Measurements from ENCODE around the gene KIF25. TPM values are rescaled to one million over a fixed set of nuclear protein-coding genes. Genes with fewer than 3 reads are reported as not detected.

The KIF25 gene
- total and polyA plus RNA-seq, 7 donors, result 0.50 to 0.54 TPM; not detected in 5

- TF ChIP-seq EP300 (IDR thresholded peaks at IDR 0.05), result no peak
- no peak for TF ChIP-seq POLR2A (IDR thresholded peaks at IDR 0.05)
- no peak for TF ChIP-seq CTCF (IDR thresholded peaks at IDR 0.05)
- TF ChIP-seq POLR2AphosphoS5 (IDR thresholded peaks at IDR 0.05), result no peak
- Histone ChIP-seq H3K27ac (peak overlapping the region in 1 of 4 donors; percentile 1), H3K9me3 (no peaks in the 10 kb centered on the region), H3K4me1 (no peaks in the 10 kb centered on the region), H3K27me3 (no peaks in the 10 kb centered on the region), H3K4me3 (no peak overlapping the region), H3K36me3 (peaks cover 8 to 78% (median 25%) of the 10 kb centered on the region in 4 donors)
- WGBS, 2 donors, result 19 to 71% methylated on average over 39 of the region's 39 CpGs
- no peak for DNase-seq
- intact Hi-C loops (cut with DNase I), result no loop called here
Measured at GRCh38 chr6:167965592-167966539, 31.6 kb upstream of the KIF25 start.

- no peak for TF ChIP-seq POLR2AphosphoS5 (IDR thresholded peaks at IDR 0.05)
- TF ChIP-seq CTCF (IDR thresholded peaks at IDR 0.05), result no peak
- TF ChIP-seq EP300 (IDR thresholded peaks at IDR 0.05), result no peak
- no peak for TF ChIP-seq POLR2A (IDR thresholded peaks at IDR 0.05)
- peaks cover 8 to 84% (median 25%) of the 10 kb centered on the region in 4 donors for H3K36me3 ChIP-seq
- H3K27ac ChIP-seq, result no peak overlapping the region
Measured at GRCh38 chr6:167966540-167966905, 30.9 kb upstream of the KIF25 start.

GRCh38 chr6:167968091-167968490 is 29.4 kb upstream of the KIF25 start:
- no peak overlapping the region for H3K27ac ChIP-seq
- DNase-seq, result no peak
- no peaks in the 10 kb centered on the region for H3K27me3 ChIP-seq
- intact Hi-C loops (cut with DNase I), result no loop called here
- 65 to 88% methylated on average over 6 of the region's 6 CpGs for WGBS, 2 donors
- H3K36me3 ChIP-seq, result peaks cover 8 to 75% (median 22%) of the 10 kb centered on the region in 4 donors
- H3K4me3 ChIP-seq, result no peak overlapping the region
- no peaks in the 10 kb centered on the region for H3K4me1 ChIP-seq
- TF ChIP-seq CTCF (IDR thresholded peaks at IDR 0.05) (peak in 2 of 4 experiments; percentile 23 to 24), POLR2AphosphoS5 (IDR thresholded peaks at IDR 0.05) (no peak), POLR2A (IDR thresholded peaks at IDR 0.05) (no peak), EP300 (IDR thresholded peaks at IDR 0.05) (no peak)
- no peaks in the 10 kb centered on the region for H3K9me3 ChIP-seq

More at GRCh38 chr6:167966540-167966905, 30.9 kb upstream of the KIF25 start:
- WGBS, 2 donors, result 46 to 84% methylated on average over 8 of the region's 8 CpGs
- no peak for DNase-seq
- Histone ChIP-seq H3K4me3 (no peak overlapping the region), H3K27me3 (no peaks in the 10 kb centered on the region), H3K4me1 (no peaks in the 10 kb centered on the region), H3K9me3 (no peaks in the 10 kb centered on the region)
- intact Hi-C loops (cut with DNase I), result no loop called here

GRCh38 chr6:167970230-167970629 is 27.2 kb upstream of the KIF25 start:
- Histone ChIP-seq H3K4me1 (no peaks in the 10 kb centered on the region), H3K27me3 (no peaks in the 10 kb centered on the region), H3K4me3 (no peak overlapping the region), H3K9me3 (no peaks in the 10 kb centered on the region), H3K27ac (no peak overlapping the region), H3K36me3 (peaks cover 8 to 61% (median 21%) of the 10 kb centered on the region in 4 donors)
- TF ChIP-seq EP300 (IDR thresholded peaks at IDR 0.05), result no peak
- no peak for TF ChIP-seq POLR2A (IDR thresholded peaks at IDR 0.05)
- no peak for TF ChIP-seq POLR2AphosphoS5 (IDR thresholded peaks at IDR 0.05)
- TF ChIP-seq CTCF (IDR thresholded peaks at IDR 0.05), result no peak
- 88 to 93% methylated on average over 10 of the region's 10 CpGs for WGBS, 2 donors
- no peak for DNase-seq
- intact Hi-C loops (cut with DNase I), result no loop called here
